ENCODE measurements around the gene THAP5. TPM values are rescaled to one million over a fixed set of nuclear protein-coding genes. Genes with fewer than 3 reads are reported as not detected.

The THAP5 gene
- 19.7 and 21.6 TPM in 2 replicates for total RNA-seq (2014; rRNA removed; shearing (Covaris generic))

GRCh38 chr7:108569381-108570145, at the start of gene THAP5, which contains the start of gene DNAJB9:
THAP5 (minus strand) TSS chr7:108569706; CDS start chr7:108569569, 137 bp downstream.
DNAJB9 (plus strand) TSS chr7:108569874; CDS start chr7:108571727, 1,853 bp downstream.

GRCh38 chr7:108525985-108526767, 43.3 kb downstream of the THAP5 start, which contains the start of gene PNPLA8:
PNPLA8 (minus strand) TSS chr7:108526135; CDS start chr7:108515491, 10,644 bp downstream.

Other genes with a start within 250 kb of the THAP5 start
- 1.8 and 2.7 TPM in 2 replicates for gene NRCAM, start 113.3 kb downstream of the THAP5 start, total RNA-seq (2014; rRNA removed; shearing (Covaris generic))
- 19.4 and 22.9 TPM in 2 replicates for gene PNPLA8, start 43.6 kb downstream of the THAP5 start, total RNA-seq (2014; rRNA removed; shearing (Covaris generic))
- 29.5 and 54.8 TPM in 2 replicates for gene DNAJB9, start 168 bp upstream of the THAP5 start, total RNA-seq (2014; rRNA removed; shearing (Covaris generic))

Data from A375 (cell line).